Activated B cell treated with CpG ODN at 0.5 μM for 24 hours (primary cell): ENCODE data around the gene S100A1. TPM values are rescaled to one million over a fixed set of nuclear protein-coding genes. Genes with fewer than 3 reads are reported as not detected.
A peak's percentile ranks its signal among the peaks of the same experiment; 100 is the strongest.

Source experiments
- ATAC-seq: fragments of 200-7000 bp; cut with Tn5 transposase; one replicate; pipeline ENCODE4 v1.10.0; 2021; ENCODE audit warnings: low read depth, mild to moderate bottlenecking, moderate library complexity
- CTCF ChIA-PET: fragments of 350-600 bp; sonication (Branson Sonifier 250); formaldehyde crosslinking; loops from one replicate; lab custom pipeline; 2021; ENCODE audit warnings: antibody characterized with exemption; lab: Charles Lee
- POLR2A ChIA-PET: fragments of 350-600 bp; sonication (Branson Sonifier 250); formaldehyde crosslinking; loops from one replicate; lab custom pipeline; 2021; ENCODE audit warnings: antibody characterized with exemption; lab: Charles Lee
- DNase-seq: peaks from one replicate; pipeline ENCODE4 v3.0.0; 2022
- H3K27ac Mint-ChIP-seq: one replicate; pipeline ENCODE4 v1.8.0; 2020; ENCODE audit warnings: mixed read lengths
- H3K27me3 Mint-ChIP-seq: one replicate; pipeline ENCODE4 v1.8.0; 2021; ENCODE audit warnings: mixed read lengths
- H3K36me3 Mint-ChIP-seq: one replicate; pipeline ENCODE4 v1.8.0; 2021; ENCODE audit warnings: low read depth, mixed read lengths
- H3K4me1 Mint-ChIP-seq: one replicate; pipeline ENCODE4 v1.8.0; 2021; ENCODE audit warnings: mixed read lengths
- H3K4me3 Mint-ChIP-seq: one replicate; pipeline ENCODE4 v1.8.0; 2020; ENCODE audit warnings: mild to moderate bottlenecking, mixed read lengths
- H3K9me3 Mint-ChIP-seq: one replicate; pipeline ENCODE4 v1.8.0; 2020; ENCODE audit warnings: mixed read lengths
- intact Hi-C: fragments of 100-400 bp; cut with micrococcal nuclease; formaldehyde crosslinking; loops from one replicate; pipeline ENCODE4 v1.15.1; 2024
- total RNA-seq: library from RNA; stranded (reverse); gene quantifications from 2 replicates; pipeline ENCODE4 v1.2.3, GENCODE V29; 2022
- TF ChIP-seq, protein P1 (sequence below): fragments of 200-600 bp; IDR thresholded peaks from one replicate; pipeline ENCODE4 v1.8.0; 2022; ENCODE audit warnings: antibody characterized with exemption, mild to moderate bottlenecking

The S100A1 gene
- total RNA-seq, 1 donor from 2014 or later: 0.31 TPM

DNA sequence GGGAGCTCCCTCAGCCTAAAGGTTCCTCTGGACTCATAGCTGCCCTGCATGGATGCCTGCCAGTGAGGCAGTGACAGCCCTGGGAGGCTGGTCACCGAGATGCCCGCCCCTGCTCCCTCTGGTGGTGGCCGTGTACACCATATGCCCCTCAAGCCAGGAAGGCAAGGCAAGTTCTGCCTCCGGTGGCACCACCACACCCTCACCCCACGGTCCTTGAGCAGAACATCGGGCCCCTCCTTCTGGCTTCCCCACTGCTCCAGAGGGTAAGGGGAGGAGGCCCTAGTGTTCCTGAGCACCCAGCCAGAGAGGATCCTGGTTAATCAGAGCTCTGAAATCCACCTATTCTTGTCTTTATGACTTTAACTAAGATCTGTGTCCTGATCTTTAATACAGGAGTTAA is 10.6 kb upstream of the S100A1 start:
- CTCF ChIA-PET: interaction anchor here (1.0 kb wide), 1 partner anchor 9 kb away, joined by 3 read pairs; the partner anchor contains the start of gene S100A13
- no peaks in the 10 kb centered on the region for H3K36me3 Mint-ChIP-seq
- no peak for DNase-seq
- no peak overlapping the region for H3K4me3 Mint-ChIP-seq
- no peaks in the 10 kb centered on the region for H3K9me3 Mint-ChIP-seq
- TF ChIP-seq, protein P1, sequence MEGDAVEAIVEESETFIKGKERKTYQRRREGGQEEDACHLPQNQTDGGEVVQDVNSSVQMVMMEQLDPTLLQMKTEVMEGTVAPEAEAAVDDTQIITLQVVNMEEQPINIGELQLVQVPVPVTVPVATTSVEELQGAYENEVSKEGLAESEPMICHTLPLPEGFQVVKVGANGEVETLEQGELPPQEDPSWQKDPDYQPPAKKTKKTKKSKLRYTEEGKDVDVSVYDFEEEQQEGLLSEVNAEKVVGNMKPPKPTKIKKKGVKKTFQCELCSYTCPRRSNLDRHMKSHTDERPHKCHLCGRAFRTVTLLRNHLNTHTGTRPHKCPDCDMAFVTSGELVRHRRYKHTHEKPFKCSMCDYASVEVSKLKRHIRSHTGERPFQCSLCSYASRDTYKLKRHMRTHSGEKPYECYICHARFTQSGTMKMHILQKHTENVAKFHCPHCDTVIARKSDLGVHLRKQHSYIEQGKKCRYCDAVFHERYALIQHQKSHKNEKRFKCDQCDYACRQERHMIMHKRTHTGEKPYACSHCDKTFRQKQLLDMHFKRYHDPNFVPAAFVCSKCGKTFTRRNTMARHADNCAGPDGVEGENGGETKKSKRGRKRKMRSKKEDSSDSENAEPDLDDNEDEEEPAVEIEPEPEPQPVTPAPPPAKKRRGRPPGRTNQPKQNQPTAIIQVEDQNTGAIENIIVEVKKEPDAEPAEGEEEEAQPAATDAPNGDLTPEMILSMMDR: no peak
- H3K27ac Mint-ChIP-seq: no peak overlapping the region
- intact Hi-C loops: no loop called here
- POLR2A ChIA-PET: interaction anchor here (1.1 to 2.5 kb wide), 2 partner anchors 10 to 16 kb away, joined by 3 to 10 read pairs; partner anchors contain the start of gene CHTOP
- H3K27me3 Mint-ChIP-seq: no peaks in the 10 kb centered on the region
- no peak for ATAC-seq
- H3K4me1 Mint-ChIP-seq: peaks cover 1% of the 10 kb centered on the region

DNA sequence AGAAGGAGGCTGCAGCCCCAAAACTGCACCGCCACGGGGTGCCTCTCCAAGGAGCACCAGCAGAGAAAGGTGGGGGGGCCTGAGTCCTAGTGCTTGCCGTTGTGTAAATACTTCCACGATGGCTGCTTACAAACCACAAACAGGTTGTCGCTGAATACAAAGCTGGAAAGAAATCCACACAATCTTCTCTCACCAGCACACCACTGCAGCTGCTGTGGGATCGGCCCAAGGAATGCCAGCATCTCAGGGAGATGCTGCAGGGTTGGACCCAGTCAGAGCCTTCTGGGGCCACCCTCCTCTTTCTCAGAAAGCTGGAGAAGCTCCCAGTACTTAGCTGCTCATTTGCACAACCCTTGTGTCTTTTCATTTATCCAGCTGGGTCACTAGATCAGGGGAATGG is 9.1 kb upstream of the S100A1 start:
- no peak for ATAC-seq
- no peak overlapping the region for H3K27ac Mint-ChIP-seq
- no peaks in the 10 kb centered on the region for H3K27me3 Mint-ChIP-seq
- intact Hi-C loops: no loop called here
- POLR2A ChIA-PET: interaction anchor here (0.5 to 2.5 kb wide), 4 partner anchors 9 to 306 kb away, joined by 3 to 10 read pairs (median 4); partner anchors contain the start of genes CHTOP and S100A1
- no peak for DNase-seq
- no peaks in the 10 kb centered on the region for H3K36me3 Mint-ChIP-seq
- TF ChIP-seq, protein P1: no peak
- CTCF ChIA-PET: no interaction called here
- peaks cover 7% of the 10 kb centered on the region for H3K4me1 Mint-ChIP-seq
- H3K4me3 Mint-ChIP-seq: no peak overlapping the region
- no peaks in the 10 kb centered on the region for H3K9me3 Mint-ChIP-seq

DNA sequence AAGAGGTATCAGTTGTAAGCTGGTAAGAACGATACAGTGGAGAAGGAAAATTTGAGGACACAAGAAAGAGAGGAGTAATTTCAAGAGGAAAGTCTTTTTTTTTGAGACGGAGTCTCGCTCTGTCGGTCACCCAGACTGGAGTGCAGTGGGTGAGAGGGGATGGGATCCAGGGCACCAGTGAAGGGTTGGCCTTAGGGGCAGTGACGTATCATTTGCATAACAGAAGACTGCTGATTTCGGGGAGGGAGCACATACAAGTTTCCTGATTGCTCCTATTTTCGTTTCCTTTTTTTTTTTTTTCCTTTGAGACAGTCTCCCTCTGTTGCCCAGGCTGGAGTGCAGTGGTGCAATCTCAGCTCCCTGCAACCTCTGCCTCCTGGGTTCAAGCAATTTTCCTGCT is 5.1 kb upstream of the S100A1 start:
- Mint-ChIP-seq H3K27me3 (no peaks in the 10 kb centered on the region), H3K9me3 (no peaks in the 10 kb centered on the region), H3K27ac (peak overlapping the region; percentile 37), H3K36me3 (no peaks in the 10 kb centered on the region), H3K4me1 (peaks cover 21% of the 10 kb centered on the region), H3K4me3 (no peak overlapping the region)
- no peak for DNase-seq
- CTCF ChIA-PET: no interaction called here
- TF ChIP-seq, protein P1: no peak
- no peak for ATAC-seq
- POLR2A ChIA-PET: interaction anchor here (1.4 to 2.3 kb wide), 2 partner anchors 11 to 24 kb away, joined by 4 to 10 read pairs; partner anchors contain the start of gene CHTOP
- intact Hi-C loops: no loop called here

DNA sequence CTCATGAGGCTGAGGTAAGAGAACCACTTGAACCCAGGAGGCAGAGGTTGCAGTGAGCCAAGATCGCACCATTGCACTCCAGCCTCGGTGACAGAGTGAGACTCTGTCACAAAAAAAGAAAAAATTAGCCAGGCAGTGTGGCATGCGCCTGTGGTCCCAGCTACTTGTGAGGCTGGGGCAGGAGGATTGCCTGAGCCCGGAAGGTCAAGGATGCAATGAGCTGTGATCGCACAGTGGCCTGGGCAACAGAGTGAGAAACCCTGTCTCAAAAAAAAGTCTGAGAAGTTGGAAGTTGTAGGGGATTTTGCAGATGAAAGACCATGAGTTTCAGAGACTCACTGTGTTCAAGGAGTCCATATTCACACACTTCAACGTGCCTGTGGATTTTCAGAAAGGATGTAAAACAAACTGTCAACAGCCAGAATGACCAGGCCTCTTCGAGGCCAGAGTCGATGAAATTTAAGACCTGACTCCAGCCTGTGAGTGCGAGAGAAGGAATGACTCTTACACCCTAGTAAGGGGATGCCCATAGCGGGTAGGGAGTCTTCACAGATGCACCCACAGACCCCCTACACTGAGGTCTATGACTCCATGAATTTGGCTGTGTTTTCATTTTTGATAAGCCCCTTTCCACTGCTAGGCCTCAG is 3.1 kb upstream of the S100A1 start:
- Mint-ChIP-seq H3K36me3 (no peaks in the 10 kb centered on the region), H3K9me3 (no peaks in the 10 kb centered on the region), H3K4me1 (peaks cover 32% of the 10 kb centered on the region), H3K27me3 (no peaks in the 10 kb centered on the region), H3K4me3 (no peak overlapping the region), H3K27ac (no peak overlapping the region)
- TF ChIP-seq, protein P1: no peak
- intact Hi-C loops: no loop called here
- DNase-seq (no peak), ATAC-seq (no peak)
- ChIA-PET POLR2A (interaction anchor here (0.6 kb wide), 1 partner anchor 30 kb away, joined by 3 read pairs; no protein-coding TSS in a partner anchor), CTCF (no interaction called here)

DNA sequence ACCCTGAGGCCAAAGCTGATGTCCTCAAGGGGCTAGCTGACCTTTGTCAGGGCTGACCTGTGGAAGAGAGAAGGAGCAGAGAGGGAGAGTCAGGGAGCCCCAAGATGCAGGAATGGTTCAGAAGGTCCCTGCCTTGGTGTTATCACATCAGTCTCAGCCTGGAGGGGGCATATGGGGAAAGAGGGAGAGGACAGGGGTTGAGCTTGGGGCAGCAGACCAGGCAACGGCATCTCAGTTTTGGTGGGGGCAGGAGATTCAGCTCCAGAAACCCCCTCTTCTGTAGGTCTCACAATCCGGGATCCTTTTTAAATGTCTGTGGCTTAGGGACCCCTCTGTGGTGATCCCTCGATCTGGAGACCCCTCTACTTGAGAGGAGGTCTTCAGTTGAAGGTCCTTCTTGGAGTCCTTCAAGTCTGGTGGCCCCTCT is 1.7 kb upstream of the S100A1 start:
- ChIA-PET CTCF (interaction anchor here (1.1 to 3.8 kb wide), 7 partner anchors 9 to 91 kb away, joined by 3 to 38 read pairs (median 4); partner anchors contain the start of gene S100A6), POLR2A (interaction anchor here (0.6 to 5.5 kb wide), 3 partner anchors 19 to 364 kb away, joined by 3 to 27 read pairs (median 6); partner anchors contain the start of gene RPS27)
- Mint-ChIP-seq H3K27ac (no peak overlapping the region), H3K4me3 (no peak overlapping the region), H3K27me3 (no peaks in the 10 kb centered on the region), H3K4me1 (peaks cover 32% of the 10 kb centered on the region), H3K36me3 (no peaks in the 10 kb centered on the region), H3K9me3 (no peaks in the 10 kb centered on the region)
- no peak for DNase-seq
- TF ChIP-seq, protein P1: no peak
- intact Hi-C loops: loop anchor here (2.0 kb wide), 1 partner anchor 54 kb away; no protein-coding TSS in a partner anchor
- ATAC-seq: no peak
